Vagina (tissue), 2 donors: ENCODE results near the gene KLHL29. TPM values are rescaled to one million over a fixed set of nuclear protein-coding genes. Genes with fewer than 3 reads are reported as not detected.

ENCODE experiments used
- DNase-seq, 2 donors: peaks; one replicate each; pipeline ENCODE4 v3.0.0-alpha.2; 2017; ENCODE audit errors: extremely low spot score in 2 of 2
- H3K27ac ChIP-seq: fragments of 200-600 bp; sonication (generic); one replicate; pipeline ENCODE4 v1.5.1; 2019
- H3K27me3 ChIP-seq: fragments of 200-600 bp; sonication (generic); one replicate; pipeline ENCODE4 v1.5.1; 2019
- H3K36me3 ChIP-seq, 2 donors: fragments of 200-600 bp; sonication (generic); one replicate each; pipeline ENCODE4 v1.5.1; 2017 to 2019
- H3K4me1 ChIP-seq: fragments of 200-600 bp; sonication (generic); one replicate; pipeline ENCODE4 v1.5.1; 2019
- H3K4me3 ChIP-seq, 2 donors: fragments of 200-600 bp; sonication (generic); 1 replicate in 1 of 2; 2 replicates in 1 of 2; pipeline ENCODE4 v1.5.1; 2016 to 2019
- H3K9me3 ChIP-seq: fragments of 200-600 bp; sonication (generic); one replicate; pipeline ENCODE4 v1.5.1; 2019
- CTCF ChIP-seq, 3 experiments: fragments of 450-650 bp in 2 of 3; fragments of 200-600 bp in 1 of 3; sonication (generic) in 1 of 3; IDR thresholded peaks; one replicate each; pipeline ENCODE4 v1.5.1; 2017 to 2019; ENCODE audit warnings: antibody characterized with exemption in 3 of 3, mild to moderate bottlenecking in 2 of 3, moderate library complexity in 2 of 3
- POLR2A ChIP-seq, 2 donors: fragments of 450-650 bp; IDR thresholded peaks; one replicate each; pipeline ENCODE4 v1.6.1; 2017; ENCODE audit warnings: antibody characterized with exemption in 2 of 2, mild to moderate bottlenecking in 2 of 2, moderate library complexity in 2 of 2
- POLR2AphosphoS5 ChIP-seq, 2 donors: sonication (generic); formaldehyde crosslinking; IDR thresholded peaks; one replicate each; pipeline ENCODE4 v1.9.0; 2017; ENCODE audit warnings: antibody characterized with exemption in 2 of 2, mild to moderate bottlenecking in 2 of 2, low read depth in 1 of 2; ENCODE audit not compliant: insufficient read depth in 1 of 2
- intact Hi-C: fragments of 100-400 bp; cut with DNase I; formaldehyde crosslinking; loops from one replicate; pipeline ENCODE4 v1.15.1; 2023
- total RNA-seq: library from RNA; depleted of rRNA; stranded (reverse); fragments of >200 nt; gene quantifications from one replicate; pipeline ENCODE4 v1.2.3, GENCODE V29; 2016

The KLHL29 gene
- total RNA-seq, 1 donor from 2014 or later = 19.4 TPM

- Histone ChIP-seq H3K27ac (no peak overlapping the region), H3K4me1 (no peaks in the 10 kb centered on the region), H3K4me3 (no peak overlapping the region), H3K36me3 (no peaks in the 10 kb centered on the region), H3K27me3 (no peaks in the 10 kb centered on the region), H3K9me3 (no peaks in the 10 kb centered on the region)
- TF ChIP-seq CTCF (IDR thresholded peaks at IDR 0.05) (no peak), POLR2A (IDR thresholded peaks at IDR 0.05) (no peak), POLR2AphosphoS5 (IDR thresholded peaks at IDR 0.05; ENCODE audit: insufficient read depth in 1 of 2, low read depth in 1 of 2) (no peak)
- intact Hi-C loops = no loop called here
- no peak for DNase-seq
Observed at GRCh38 chr2:23491591-23492336, 106.8 kb downstream of the KLHL29 start.

- no peaks in the 10 kb centered on the region for H3K4me1 ChIP-seq
- no peak for DNase-seq
- H3K27me3 ChIP-seq = no peaks in the 10 kb centered on the region
- H3K36me3 ChIP-seq = no peaks in the 10 kb centered on the region
- no peaks in the 10 kb centered on the region for H3K9me3 ChIP-seq
- H3K4me3 ChIP-seq = no peak overlapping the region
- no peak overlapping the region for H3K27ac ChIP-seq
- TF ChIP-seq POLR2AphosphoS5 (IDR thresholded peaks at IDR 0.05; ENCODE audit: insufficient read depth in 1 of 2, low read depth in 1 of 2) (no peak), POLR2A (IDR thresholded peaks at IDR 0.05) (no peak), CTCF (IDR thresholded peaks at IDR 0.05) (no peak)
- intact Hi-C loops = no loop called here
Observed at GRCh38 chr2:23492337-23492675, 107.3 kb downstream of the KLHL29 start.

DNA sequence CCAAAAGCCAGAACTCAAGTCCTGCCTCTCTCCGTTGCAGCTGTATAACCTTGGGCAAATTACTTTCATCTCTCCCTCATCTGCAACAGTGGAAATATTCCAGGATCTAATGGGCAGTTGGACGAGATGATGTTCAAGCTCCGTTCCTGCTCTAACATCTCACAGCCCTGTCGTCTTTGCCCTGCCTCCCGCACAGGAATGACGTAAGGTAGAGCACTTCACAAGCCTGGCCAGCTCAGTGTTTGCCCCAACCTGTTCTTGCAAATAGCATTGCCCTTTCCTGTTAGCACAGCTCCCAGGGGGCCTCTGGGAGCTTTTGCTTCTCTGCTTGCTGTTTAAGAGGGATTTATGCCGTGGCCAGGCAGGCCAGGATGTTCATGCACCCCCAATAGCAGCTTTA, 107.9 kb downstream of the KLHL29 start:
- DNase-seq = no peak
- TF ChIP-seq CTCF (IDR thresholded peaks at IDR 0.05) (no peak), POLR2AphosphoS5 (IDR thresholded peaks at IDR 0.05; ENCODE audit: insufficient read depth in 1 of 2, low read depth in 1 of 2) (peak in 1 of 2 donors; percentile 46)
- Histone ChIP-seq H3K9me3 (no peaks in the 10 kb centered on the region), H3K27ac (no peak overlapping the region), H3K36me3 (no peaks in the 10 kb centered on the region), H3K4me3 (no peak overlapping the region), H3K27me3 (no peaks in the 10 kb centered on the region), H3K4me1 (peaks cover under 1% of the 10 kb centered on the region)
- intact Hi-C loops = no loop called here

GRCh38 chr2:23493846-23494245, 108.9 kb downstream of the KLHL29 start:
- H3K4me1 ChIP-seq = peaks cover 10% of the 10 kb centered on the region
- intact Hi-C loops = no loop called here
- DNase-seq = no peak
- H3K27ac ChIP-seq = no peak overlapping the region
- H3K27me3 ChIP-seq = no peaks in the 10 kb centered on the region
- no peaks in the 10 kb centered on the region for H3K36me3 ChIP-seq
- no peaks in the 10 kb centered on the region for H3K9me3 ChIP-seq
- TF ChIP-seq CTCF (IDR thresholded peaks at IDR 0.05) (no peak), POLR2AphosphoS5 (IDR thresholded peaks at IDR 0.05; ENCODE audit: insufficient read depth in 1 of 2, low read depth in 1 of 2) (no peak), POLR2A (IDR thresholded peaks at IDR 0.05) (no peak)
- H3K4me3 ChIP-seq = no peak overlapping the region

DNA sequence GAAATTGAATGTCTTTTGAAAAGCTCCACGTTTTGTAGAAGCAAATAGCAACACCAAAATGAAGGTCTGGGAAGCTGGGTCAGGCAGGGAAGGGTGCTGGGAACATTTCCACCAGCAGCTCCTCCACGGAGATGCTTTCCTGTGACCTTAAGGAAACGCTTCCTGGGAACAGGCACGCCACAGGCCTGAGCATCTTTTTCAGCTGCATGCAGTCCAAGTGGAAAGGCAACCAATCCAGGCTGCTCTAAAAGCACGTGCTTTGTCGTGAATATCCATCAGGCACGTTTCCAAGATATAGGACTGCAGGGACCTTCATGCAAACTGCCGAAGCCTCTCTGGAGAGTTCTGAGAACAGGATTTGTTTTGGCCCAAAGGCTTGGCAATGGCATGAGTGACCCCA, 109.3 kb downstream of the KLHL29 start:
- TF ChIP-seq POLR2A (IDR thresholded peaks at IDR 0.05) = no peak
- no peak for TF ChIP-seq POLR2AphosphoS5 (IDR thresholded peaks at IDR 0.05; ENCODE audit: insufficient read depth in 1 of 2, low read depth in 1 of 2)
- no peak for TF ChIP-seq CTCF (IDR thresholded peaks at IDR 0.05)
- Histone ChIP-seq H3K4me1 (peaks cover 10% of the 10 kb centered on the region), H3K36me3 (no peaks in the 10 kb centered on the region), H3K4me3 (no peak overlapping the region), H3K9me3 (no peaks in the 10 kb centered on the region), H3K27ac (no peak overlapping the region), H3K27me3 (no peaks in the 10 kb centered on the region)
- intact Hi-C loops = no loop called here
- DNase-seq = no peak
